Measurements from ENCODE around the gene CLPTM1L.
A peak's percentile ranks its signal among the peaks of the same experiment; 100 is the strongest.

Gene CLPTM1L

GRCh38 chr5:1349246-1349645 lies 4.3 kb upstream of the CLPTM1L start:
- Histone ChIP-seq H2BK120ac (ENCODE audit: low read depth, low read length) (no peak overlapping the region), H3K4me3 (ENCODE audit: low read length in 2 of 2) (no peak overlapping the region), H2AK5ac (ENCODE audit: low read depth, low read length) (no peak overlapping the region), H3K79me1 (ENCODE audit: low read depth, low read length) (peaks cover 7% of the 10 kb centered on the region), H3K23ac (ENCODE audit: low read depth, low read length, poor library complexity) (no peak overlapping the region), H3K4ac (ENCODE audit: low read length) (no peak overlapping the region), H2BK12ac (ENCODE audit: low read length) (no peak overlapping the region), H2BK15ac (ENCODE audit: low read length) (no peak overlapping the region), H3K9ac (ENCODE audit: low read depth, low read length, poor library complexity) (no peak overlapping the region), H3K27ac (replicated peaks; ENCODE audit: low read length) (no peak overlapping the region), H3K14ac (ENCODE audit: low read length) (no peak overlapping the region), H3K18ac (ENCODE audit: low read length) (no peak overlapping the region), H3K27me3 (ENCODE audit: control insufficient read depth in 3 of 3, insufficient read depth in 3 of 3, low read depth in 1 of 3, low read length in 3 of 3) (peaks cover 0 to 3% (median 0%) of the 10 kb centered on the region in 3 experiments), H3K9me3 (replicated peaks in 1 of 2; ENCODE audit: control insufficient read depth in 2 of 2, insufficient read depth in 1 of 2, low read depth in 1 of 2, low read length in 2 of 2) (no peaks in the 10 kb centered on the region), H4K8ac (ENCODE audit: low read depth, low read length) (no peak overlapping the region), H3K4me1 (ENCODE audit: control insufficient read depth in 2 of 2, insufficient read depth in 1 of 2, low read depth in 1 of 2, low read length in 2 of 2) (peaks cover 2 to 4% of the 10 kb centered on the region in 2 donors), H3K4me2 (ENCODE audit: insufficient read depth, low read length, poor library complexity, severe bottlenecking) (no peak overlapping the region), H2AFZ (ENCODE audit: low read length) (no peak overlapping the region), H2BK5ac (ENCODE audit: low read length) (no peak overlapping the region), H3K36me3 (replicated peaks in 1 of 2; ENCODE audit: control insufficient read depth in 2 of 2, insufficient read depth in 2 of 2, low read length in 2 of 2) (no peaks in the 10 kb centered on the region), H4K91ac (ENCODE audit: low read depth, low read length, poor library complexity) (no peak overlapping the region)
- no peak for DNase-seq (ENCODE audit: low spot score)
- WGBS, 2 donors (ENCODE audit: extremely low coverage in 2 of 2, insufficient read length in 2 of 2, insufficient replicate concordance in 1 of 2) = no CpG with 5 or more reads among the region's 12 CpGs

DNA sequence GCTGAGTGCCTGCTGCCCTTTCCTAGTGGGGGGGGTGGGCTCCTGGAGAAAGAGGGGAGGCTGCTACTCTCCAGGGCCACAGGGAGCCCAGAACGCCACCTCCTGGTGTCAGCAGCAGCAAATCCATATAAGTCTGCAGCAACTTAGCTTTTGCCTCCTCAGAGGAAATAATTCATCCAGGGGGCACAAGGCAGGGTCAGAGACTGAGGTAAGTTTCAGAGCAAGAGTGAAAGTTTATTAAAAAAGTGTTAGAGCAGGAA lies 4.0 kb upstream of the CLPTM1L start:
- no peak overlapping the region for H2BK120ac ChIP-seq (ENCODE audit: low read depth, low read length)
- H3K36me3 ChIP-seq (replicated peaks in 1 of 2; ENCODE audit: control insufficient read depth in 2 of 2, insufficient read depth in 2 of 2, low read length in 2 of 2) = peaks cover 0 to 1% of the 10 kb centered on the region in 2 donors
- no peak overlapping the region for H2BK5ac ChIP-seq (ENCODE audit: low read length)
- no CpG with 5 or more reads among the region's 1 CpG for WGBS, 2 donors (ENCODE audit: extremely low coverage in 2 of 2, insufficient read length in 2 of 2, insufficient replicate concordance in 1 of 2)
- peaks cover 4 to 5% of the 10 kb centered on the region in 2 donors for H3K4me1 ChIP-seq (ENCODE audit: control insufficient read depth in 2 of 2, insufficient read depth in 1 of 2, low read depth in 1 of 2, low read length in 2 of 2)
- no peak overlapping the region for H3K27ac ChIP-seq (replicated peaks; ENCODE audit: low read length)
- peaks cover 0 to 3% (median 0%) of the 10 kb centered on the region in 3 experiments for H3K27me3 ChIP-seq (ENCODE audit: control insufficient read depth in 3 of 3, insufficient read depth in 3 of 3, low read depth in 1 of 3, low read length in 3 of 3)
- H2BK15ac ChIP-seq (ENCODE audit: low read length) = no peak overlapping the region
- H2AK5ac ChIP-seq (ENCODE audit: low read depth, low read length) = no peak overlapping the region
- H3K4ac ChIP-seq (ENCODE audit: low read length) = no peak overlapping the region
- no peak overlapping the region for H2BK12ac ChIP-seq (ENCODE audit: low read length)
- H3K4me2 ChIP-seq (ENCODE audit: insufficient read depth, low read length, poor library complexity, severe bottlenecking) = no peak overlapping the region
- no peak overlapping the region for H3K18ac ChIP-seq (ENCODE audit: low read length)
- H3K23ac ChIP-seq (ENCODE audit: low read depth, low read length, poor library complexity) = no peak overlapping the region
- H3K4me3 ChIP-seq (ENCODE audit: low read length in 2 of 2) = no peak overlapping the region
- H4K8ac ChIP-seq (ENCODE audit: low read depth, low read length) = peak overlapping the region; percentile 19
- no peak overlapping the region for H3K9ac ChIP-seq (ENCODE audit: low read depth, low read length, poor library complexity)
- no peak for DNase-seq (ENCODE audit: low spot score)
- H3K79me1 ChIP-seq (ENCODE audit: low read depth, low read length) = peaks cover 10% of the 10 kb centered on the region
- no peak overlapping the region for H4K91ac ChIP-seq (ENCODE audit: low read depth, low read length, poor library complexity)
- H3K14ac ChIP-seq (ENCODE audit: low read length) = no peak overlapping the region
- H2AFZ ChIP-seq (ENCODE audit: low read length) = no peak overlapping the region
- H3K9me3 ChIP-seq (replicated peaks in 1 of 2; ENCODE audit: control insufficient read depth in 2 of 2, insufficient read depth in 1 of 2, low read depth in 1 of 2, low read length in 2 of 2) = no peaks in the 10 kb centered on the region

- no peak overlapping the region for H2BK120ac ChIP-seq (ENCODE audit: low read depth, low read length)
- H3K14ac ChIP-seq (ENCODE audit: low read length) = no peak overlapping the region
- H3K4ac ChIP-seq (ENCODE audit: low read length) = no peak overlapping the region
- H3K9ac ChIP-seq (ENCODE audit: low read depth, low read length, poor library complexity) = peak overlapping the region; percentile 44
- H2AFZ ChIP-seq (ENCODE audit: low read length) = no peak overlapping the region
- H2BK12ac ChIP-seq (ENCODE audit: low read length) = no peak overlapping the region
- H3K4me3 ChIP-seq (ENCODE audit: low read length in 2 of 2) = no peak overlapping the region
- no CpG with 5 or more reads among the region's 10 CpGs for WGBS, 2 donors (ENCODE audit: extremely low coverage in 2 of 2, insufficient read length in 2 of 2, insufficient replicate concordance in 1 of 2)
- H3K79me1 ChIP-seq (ENCODE audit: low read depth, low read length) = peaks cover 15% of the 10 kb centered on the region
- H3K4me2 ChIP-seq (ENCODE audit: insufficient read depth, low read length, poor library complexity, severe bottlenecking) = no peak overlapping the region
- peaks cover 7 to 8% of the 10 kb centered on the region in 2 donors for H3K4me1 ChIP-seq (ENCODE audit: control insufficient read depth in 2 of 2, insufficient read depth in 1 of 2, low read depth in 1 of 2, low read length in 2 of 2)
- H2BK15ac ChIP-seq (ENCODE audit: low read length) = no peak overlapping the region
- peak overlapping the region; percentile 37 for H2AK5ac ChIP-seq (ENCODE audit: low read depth, low read length)
- no peak overlapping the region for H3K27ac ChIP-seq (replicated peaks; ENCODE audit: low read length)
- peaks cover 0 to under 1% (median 0%) of the 10 kb centered on the region in 3 experiments for H3K27me3 ChIP-seq (ENCODE audit: control insufficient read depth in 3 of 3, insufficient read depth in 3 of 3, low read depth in 1 of 3, low read length in 3 of 3)
- no peak overlapping the region for H3K18ac ChIP-seq (ENCODE audit: low read length)
- H4K8ac ChIP-seq (ENCODE audit: low read depth, low read length) = no peak overlapping the region
- no peak for DNase-seq (ENCODE audit: low spot score)
- H4K91ac ChIP-seq (ENCODE audit: low read depth, low read length, poor library complexity) = no peak overlapping the region
- H2BK5ac ChIP-seq (ENCODE audit: low read length) = no peak overlapping the region
- no peak overlapping the region for H3K23ac ChIP-seq (ENCODE audit: low read depth, low read length, poor library complexity)
- no peaks in the 10 kb centered on the region for H3K9me3 ChIP-seq (replicated peaks in 1 of 2; ENCODE audit: control insufficient read depth in 2 of 2, insufficient read depth in 1 of 2, low read depth in 1 of 2, low read length in 2 of 2)
- peaks cover 4 to 10% of the 10 kb centered on the region in 2 donors for H3K36me3 ChIP-seq (replicated peaks in 1 of 2; ENCODE audit: control insufficient read depth in 2 of 2, insufficient read depth in 2 of 2, low read length in 2 of 2)
Measured at GRCh38 chr5:1347571-1347970, 2.7 kb upstream of the CLPTM1L start.

GRCh38 chr5:1346627-1347440 lies 1.9 kb upstream of the CLPTM1L start:
- peaks cover 7 to 8% of the 10 kb centered on the region in 2 donors for H3K4me1 ChIP-seq (ENCODE audit: control insufficient read depth in 2 of 2, insufficient read depth in 1 of 2, low read depth in 1 of 2, low read length in 2 of 2)
- WGBS, 2 donors (ENCODE audit: extremely low coverage in 2 of 2, insufficient read length in 2 of 2, insufficient replicate concordance in 1 of 2) = no CpG with 5 or more reads among the region's 21 CpGs

More at GRCh38 chr5:1346627-1347440, 1.9 kb upstream of the CLPTM1L start:
- H3K18ac ChIP-seq (ENCODE audit: low read length) = no peak overlapping the region
- H3K9ac ChIP-seq (ENCODE audit: low read depth, low read length, poor library complexity) = no peak overlapping the region
- H2BK5ac ChIP-seq (ENCODE audit: low read length) = no peak overlapping the region
- H2BK120ac ChIP-seq (ENCODE audit: low read depth, low read length) = no peak overlapping the region
- no peak overlapping the region for H2AFZ ChIP-seq (ENCODE audit: low read length)
- H3K27ac ChIP-seq (replicated peaks; ENCODE audit: low read length) = no peak overlapping the region
- H3K79me1 ChIP-seq (ENCODE audit: low read depth, low read length) = peaks cover 15% of the 10 kb centered on the region
- peaks cover 12 to 18% of the 10 kb centered on the region in 2 donors for H3K36me3 ChIP-seq (replicated peaks in 1 of 2; ENCODE audit: control insufficient read depth in 2 of 2, insufficient read depth in 2 of 2, low read length in 2 of 2)
- H3K9me3 ChIP-seq (replicated peaks in 1 of 2; ENCODE audit: control insufficient read depth in 2 of 2, insufficient read depth in 1 of 2, low read depth in 1 of 2, low read length in 2 of 2) = no peaks in the 10 kb centered on the region
- no peak for DNase-seq (ENCODE audit: low spot score)
- H2AK5ac ChIP-seq (ENCODE audit: low read depth, low read length) = no peak overlapping the region
- H4K91ac ChIP-seq (ENCODE audit: low read depth, low read length, poor library complexity) = no peak overlapping the region
- no peak overlapping the region for H2BK15ac ChIP-seq (ENCODE audit: low read length)
- H3K4me3 ChIP-seq (ENCODE audit: low read length in 2 of 2) = peak overlapping the region in 1 of 2 donors; percentile 93
- H3K4me2 ChIP-seq (ENCODE audit: insufficient read depth, low read length, poor library complexity, severe bottlenecking) = peak overlapping the region; percentile 25
- H3K14ac ChIP-seq (ENCODE audit: low read length) = no peak overlapping the region
- no peak overlapping the region for H3K4ac ChIP-seq (ENCODE audit: low read length)
- no peak overlapping the region for H4K8ac ChIP-seq (ENCODE audit: low read depth, low read length)
- peak overlapping the region; percentile 46 for H2BK12ac ChIP-seq (ENCODE audit: low read length)
- H3K23ac ChIP-seq (ENCODE audit: low read depth, low read length, poor library complexity) = no peak overlapping the region
- no peaks in the 10 kb centered on the region for H3K27me3 ChIP-seq (ENCODE audit: control insufficient read depth in 3 of 3, insufficient read depth in 3 of 3, low read depth in 1 of 3, low read length in 3 of 3)
